ENCODE data around the gene ERV3-1. TPM values are rescaled to one million over a fixed set of nuclear protein-coding genes. Genes with fewer than 3 reads are reported as not detected.
"Not testable (repeated sequence)": the region's sequence is repeated elsewhere in the genome, so short reads cannot be mapped to it uniquely, and the experiment has no call there.

Gene ERV3-1
- polyA plus RNA-seq, 3 donors from 2014 or later = 6.2 to 16.3 (median 7.3) TPM

DNA sequence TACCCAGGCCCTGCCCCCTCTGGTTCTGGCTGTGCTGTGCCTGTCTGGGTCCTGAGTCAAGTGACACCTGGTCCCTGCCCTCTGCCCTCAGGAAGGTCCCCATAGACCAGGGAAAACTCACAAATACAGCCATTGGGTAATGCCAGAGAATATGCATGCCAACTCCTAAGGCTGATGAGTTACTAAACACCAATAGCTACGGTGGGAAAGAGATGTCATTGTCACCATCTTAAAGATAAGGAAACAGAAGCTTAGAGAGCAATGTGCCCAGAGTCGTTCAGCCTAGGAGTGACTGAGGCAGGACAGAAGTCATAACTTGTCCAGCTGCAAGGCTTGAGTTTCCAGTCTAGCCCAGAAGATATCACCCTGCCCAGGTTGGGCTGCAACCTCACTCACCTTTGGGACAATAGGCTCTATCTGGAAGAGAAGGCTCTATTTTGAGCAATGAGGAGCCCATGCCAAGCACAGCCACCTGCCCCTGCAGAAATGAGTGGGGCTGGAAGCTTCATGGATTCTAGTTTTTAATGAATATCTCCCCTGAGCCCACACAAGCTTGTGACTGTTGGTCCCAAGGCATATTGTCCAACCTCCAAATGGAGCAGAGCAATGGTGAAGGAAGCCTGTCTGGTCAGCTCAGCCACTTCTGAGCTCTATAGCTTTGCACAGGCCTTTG is 60.8 kb downstream of the ERV3-1 start:
- Mint-ChIP-seq H3K27me3 (ENCODE audit: low read depth in 3 of 3) (peaks cover 3 to 18% (median 10%) of the 10 kb centered on the region in 3 donors), H3K9me3 (no peaks in the 10 kb centered on the region), H3K4me1 (peaks cover 2 to 5% of the 10 kb centered on the region in 2 donors), H3K27ac (no peak overlapping the region), H3K36me3 (peaks cover 0 to 5% (median 0%) of the 10 kb centered on the region in 3 donors), H3K4me3 (no peak overlapping the region)
- no peak for DNase-seq

DNA sequence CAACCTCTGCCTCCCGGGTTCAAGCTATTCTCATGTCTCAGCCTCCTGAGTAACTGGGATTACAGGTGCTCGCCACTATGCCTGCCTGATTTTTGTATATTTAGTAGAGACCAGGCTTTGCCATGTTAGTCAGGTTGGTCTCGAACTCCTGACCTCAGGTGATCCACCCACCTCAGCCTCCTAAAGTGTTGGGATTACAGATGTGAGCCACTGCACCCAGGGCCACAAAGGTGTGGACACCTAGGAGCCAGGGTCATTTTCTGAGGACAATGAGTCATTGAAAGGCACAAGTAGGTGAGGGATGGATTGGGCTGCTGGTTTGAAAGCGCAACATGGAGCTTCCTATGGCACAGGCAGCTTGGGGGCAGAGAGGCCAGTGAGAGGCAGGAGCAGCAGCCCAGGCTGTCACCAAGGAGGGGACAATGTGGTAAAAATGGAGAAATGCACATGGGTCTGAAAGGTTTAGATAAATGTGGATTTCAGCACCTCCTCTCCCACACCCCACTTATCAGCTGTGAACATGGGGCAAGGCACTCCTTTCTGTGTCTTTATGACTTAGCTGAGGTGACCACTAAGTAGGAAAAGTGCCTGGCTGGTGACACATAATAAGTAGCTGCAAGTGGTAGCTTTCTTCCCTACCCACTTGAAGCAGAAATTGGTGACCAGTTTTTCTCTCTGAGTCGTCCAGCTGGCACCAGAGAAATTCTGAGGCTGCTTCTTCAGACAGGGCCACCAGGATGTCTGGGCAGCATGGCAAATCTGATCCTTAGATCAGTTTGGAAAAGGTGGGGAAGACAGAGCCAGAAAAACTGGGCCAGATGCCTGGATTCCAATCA is 61.6 kb downstream of the ERV3-1 start:
- H3K36me3 Mint-ChIP-seq, H3K27ac Mint-ChIP-seq, DNase-seq, H3K4me1 Mint-ChIP-seq, H3K9me3 Mint-ChIP-seq, H3K4me3 Mint-ChIP-seq: not testable (repeated sequence)
- peaks cover 3 to 18% (median 10%) of the 10 kb centered on the region in 3 donors for H3K27me3 Mint-ChIP-seq (ENCODE audit: low read depth in 3 of 3)

Other genes with a start within 250 kb of the ERV3-1 start
- gene ZNF138, start 212.3 kb downstream of the ERV3-1 start, polyA plus RNA-seq = 1 to 10 TPM; 3.7 to 8.2 (median 6.3) TPM
- gene ZNF273, start 103.4 kb downstream of the ERV3-1 start, polyA plus RNA-seq = 1 to 10 TPM; 1.8 to 3.2 (median 2.1) TPM
- under 1 TPM; 0.27 to 0.81 (median 0.70) TPM for gene ZNF117, start 15.7 kb downstream of the ERV3-1 start, polyA plus RNA-seq